Activated naive CD4-positive, alpha-beta T cell treated with anti-CD3 and anti-CD28 coated beads for 36 hours (primary cell): ENCODE data around the gene ECEL1. TPM values are rescaled to one million over a fixed set of nuclear protein-coding genes. Genes with fewer than 3 reads are reported as not detected.
A peak's percentile ranks its signal among the peaks of the same experiment; 100 is the strongest.

ENCODE experiments used
- CTCF ChIA-PET: fragments of 350-600 bp; sonication (Branson Sonifier 250); formaldehyde crosslinking; loops from one replicate; lab custom pipeline; 2021; ENCODE audit warnings: antibody characterized with exemption; lab: Charles Lee
- DNase-seq: peaks from one replicate; pipeline ENCODE4 v3.0.0-alpha.2; 2020
- H3K27ac Mint-ChIP-seq: one replicate; pipeline ENCODE4 v1.8.0; 2021; ENCODE audit warnings: mild to moderate bottlenecking, mixed read lengths
- H3K27me3 Mint-ChIP-seq: one replicate; pipeline ENCODE4 v1.8.0; 2021; ENCODE audit warnings: low read depth, mixed read lengths
- H3K36me3 Mint-ChIP-seq: one replicate; pipeline ENCODE4 v1.8.0; 2021; ENCODE audit warnings: low read depth, mixed read lengths
- H3K4me1 Mint-ChIP-seq: one replicate; pipeline ENCODE4 v1.8.0; 2021; ENCODE audit warnings: low read depth, mixed read lengths
- H3K4me3 Mint-ChIP-seq: one replicate; pipeline ENCODE4 v1.8.0; 2021; ENCODE audit warnings: mild to moderate bottlenecking, moderate library complexity, mixed read lengths
- H3K9me3 Mint-ChIP-seq: one replicate; pipeline ENCODE4 v1.8.0; 2021; ENCODE audit warnings: mixed read lengths
- intact Hi-C: fragments of 100-400 bp; cut with micrococcal nuclease; formaldehyde crosslinking; loops from one replicate; pipeline ENCODE4 v1.15.1; 2023
- total RNA-seq, 2 experiments: library from RNA; stranded (reverse); gene quantifications; one replicate each; pipeline ENCODE4 v1.2.3, GENCODE V29; 2021

The ECEL1 gene
- total RNA-seq, 2 experiments from 2014 or later: 0.12 TPM; not detected in 1

DNA sequence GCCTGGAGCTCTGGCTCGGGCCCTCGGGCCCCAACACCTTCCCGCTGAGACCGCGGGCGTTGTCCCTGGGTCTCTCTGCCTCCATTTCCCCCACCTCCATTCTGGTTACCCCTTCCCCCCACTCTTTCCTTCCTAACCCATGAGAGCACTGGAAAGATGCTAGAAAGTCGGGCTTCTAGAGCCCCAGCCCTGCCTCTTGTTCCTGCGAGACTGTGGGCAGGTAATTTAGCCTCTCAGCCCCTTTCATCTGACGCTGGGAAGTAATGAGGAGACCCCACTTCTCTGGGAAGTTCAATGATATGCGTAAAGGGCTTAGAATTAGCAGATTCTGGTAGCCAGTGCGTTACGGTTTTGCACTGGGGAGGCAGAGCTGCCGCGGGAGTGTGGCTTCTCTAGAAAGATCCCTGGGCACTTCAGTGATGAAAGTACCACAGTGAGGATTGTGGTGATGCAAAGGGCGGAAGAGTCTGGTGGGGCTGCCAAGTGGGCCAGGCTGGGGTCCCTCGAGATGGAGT, 16.2 kb upstream of the ECEL1 start:
- CTCF ChIA-PET: no interaction called here
- H3K27me3 Mint-ChIP-seq: peaks cover 27% of the 10 kb centered on the region
- no peak overlapping the region for H3K27ac Mint-ChIP-seq
- no peak for DNase-seq
- H3K9me3 Mint-ChIP-seq: no peaks in the 10 kb centered on the region
- H3K36me3 Mint-ChIP-seq: no peaks in the 10 kb centered on the region
- peaks cover 11% of the 10 kb centered on the region for H3K4me1 Mint-ChIP-seq
- intact Hi-C loops: no loop called here
- peak overlapping the region; percentile 29 for H3K4me3 Mint-ChIP-seq

DNA sequence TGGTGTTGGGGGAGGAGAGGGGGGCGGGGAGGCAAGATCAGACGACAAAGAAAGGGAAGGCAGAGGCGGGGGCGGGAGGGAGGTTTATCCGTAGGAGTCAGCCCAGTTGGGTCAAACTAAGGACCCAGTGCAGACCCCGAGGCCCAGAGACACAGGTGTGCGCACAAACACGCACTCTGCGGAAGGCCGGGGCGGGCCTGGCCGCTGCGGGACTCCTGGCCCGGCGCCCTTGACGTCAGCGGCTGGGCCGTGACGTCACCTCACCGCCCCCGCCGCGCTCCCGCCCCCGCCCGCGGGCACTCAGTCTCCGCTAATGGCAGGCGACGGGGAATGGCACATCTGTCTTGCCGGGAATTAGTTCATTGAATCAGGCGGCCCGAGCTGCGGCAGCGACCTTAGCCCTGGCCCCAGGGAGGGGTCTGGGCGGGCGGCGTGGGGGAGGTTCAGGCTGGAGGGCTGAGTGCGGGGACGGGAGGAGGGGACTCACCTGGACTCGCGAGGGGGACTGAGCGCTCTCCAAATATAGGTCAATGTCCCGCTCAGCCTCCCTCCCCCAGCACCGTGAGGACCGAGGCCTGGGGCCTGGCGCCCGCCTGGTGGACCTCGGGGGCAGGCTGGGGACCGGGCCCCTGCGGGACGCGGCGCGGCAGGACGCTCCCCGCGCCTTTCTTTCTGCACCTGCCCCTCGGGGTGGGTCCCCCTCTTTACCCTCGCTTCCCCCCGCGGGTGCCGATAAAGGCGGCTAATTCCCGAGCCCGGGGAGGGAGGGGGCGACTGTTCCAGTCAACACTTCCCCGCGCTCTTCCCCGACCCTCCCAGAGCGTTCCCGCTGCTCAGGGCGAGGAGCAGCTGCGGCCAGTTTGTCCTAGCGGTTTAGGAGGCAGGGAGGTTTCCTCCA, 15.5 kb upstream of the ECEL1 start:
- CTCF ChIA-PET: no interaction called here
- DNase-seq: peak; percentile 52
- Mint-ChIP-seq H3K4me1 (peaks cover 11% of the 10 kb centered on the region), H3K27me3 (peaks cover 30% of the 10 kb centered on the region), H3K27ac (no peak overlapping the region), H3K36me3 (no peaks in the 10 kb centered on the region), H3K9me3 (no peaks in the 10 kb centered on the region), H3K4me3 (peak overlapping the region; percentile 45)
- intact Hi-C loops: no loop called here

GRCh38 chr2:232502511-232502910, 14.9 kb upstream of the ECEL1 start:
- H3K4me3 Mint-ChIP-seq: peak overlapping the region; percentile 72
- intact Hi-C loops: no loop called here
- peaks cover 11% of the 10 kb centered on the region for H3K4me1 Mint-ChIP-seq
- DNase-seq: peak; percentile 29
- CTCF ChIA-PET: no interaction called here
- H3K9me3 Mint-ChIP-seq: no peaks in the 10 kb centered on the region
- peaks cover 30% of the 10 kb centered on the region for H3K27me3 Mint-ChIP-seq
- no peaks in the 10 kb centered on the region for H3K36me3 Mint-ChIP-seq
- H3K27ac Mint-ChIP-seq: no peak overlapping the region

DNA sequence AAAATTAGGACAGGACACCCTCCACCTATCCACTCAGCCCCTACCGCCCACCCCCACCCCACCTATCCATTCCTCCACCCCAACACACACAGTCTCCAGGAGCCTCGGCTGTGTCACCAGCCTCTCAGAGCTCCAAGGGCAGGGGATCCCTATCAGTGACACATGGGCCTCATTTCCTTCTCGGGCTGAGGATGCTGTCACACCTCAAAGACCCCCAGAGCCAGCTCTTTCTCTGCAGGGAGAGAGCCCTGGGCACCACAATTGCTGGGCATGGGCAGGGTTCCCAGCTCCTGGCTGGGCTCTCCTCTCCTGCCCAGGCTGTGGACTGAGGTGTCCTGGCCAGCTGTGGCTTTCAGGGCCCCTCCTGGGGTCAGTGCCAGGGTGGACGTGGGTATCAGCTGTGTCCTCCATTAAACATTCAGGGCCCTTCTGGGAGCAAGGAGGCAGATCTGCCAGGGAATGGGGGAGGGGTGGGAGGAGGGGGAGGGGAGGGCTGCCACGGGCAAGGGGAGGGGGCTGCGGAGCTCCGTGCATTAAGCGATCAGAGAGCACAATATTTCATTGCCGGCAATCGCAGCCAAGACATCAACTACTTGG, 14.3 kb upstream of the ECEL1 start:
- no peak for DNase-seq
- CTCF ChIA-PET: no interaction called here
- H3K4me3 Mint-ChIP-seq: no peak overlapping the region
- H3K4me1 Mint-ChIP-seq: peaks cover 11% of the 10 kb centered on the region
- H3K27ac Mint-ChIP-seq: no peak overlapping the region
- no peaks in the 10 kb centered on the region for H3K9me3 Mint-ChIP-seq
- H3K27me3 Mint-ChIP-seq: peaks cover 30% of the 10 kb centered on the region
- intact Hi-C loops: no loop called here
- no peaks in the 10 kb centered on the region for H3K36me3 Mint-ChIP-seq

DNA sequence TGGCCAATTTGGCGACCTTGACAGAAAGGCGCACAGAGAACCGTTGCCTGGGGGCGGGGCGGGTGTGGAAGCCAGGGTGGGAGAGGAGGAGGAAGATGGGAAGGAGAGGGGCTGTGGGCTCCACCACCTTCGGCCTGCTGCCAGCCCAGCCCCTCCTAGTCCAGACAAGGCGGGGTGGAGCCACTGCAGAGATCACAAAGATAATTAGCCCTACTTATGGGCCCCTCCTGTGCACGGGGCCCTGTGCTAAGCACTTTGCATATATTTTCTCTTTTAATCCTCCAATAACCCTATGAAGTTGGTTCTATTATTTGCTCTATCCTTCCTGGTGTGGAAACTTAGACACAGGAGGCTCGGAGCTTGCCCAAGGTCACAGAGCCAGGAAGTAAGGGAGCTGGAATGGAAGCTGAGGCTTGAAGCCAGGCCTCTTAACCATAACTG, 13.7 kb upstream of the ECEL1 start:
- no peak for DNase-seq
- Mint-ChIP-seq H3K4me1 (peaks cover 11% of the 10 kb centered on the region), H3K4me3 (no peak overlapping the region), H3K27ac (no peak overlapping the region), H3K9me3 (no peaks in the 10 kb centered on the region), H3K27me3 (peaks cover 30% of the 10 kb centered on the region), H3K36me3 (no peaks in the 10 kb centered on the region)
- CTCF ChIA-PET: no interaction called here
- intact Hi-C loops: no loop called here

DNA sequence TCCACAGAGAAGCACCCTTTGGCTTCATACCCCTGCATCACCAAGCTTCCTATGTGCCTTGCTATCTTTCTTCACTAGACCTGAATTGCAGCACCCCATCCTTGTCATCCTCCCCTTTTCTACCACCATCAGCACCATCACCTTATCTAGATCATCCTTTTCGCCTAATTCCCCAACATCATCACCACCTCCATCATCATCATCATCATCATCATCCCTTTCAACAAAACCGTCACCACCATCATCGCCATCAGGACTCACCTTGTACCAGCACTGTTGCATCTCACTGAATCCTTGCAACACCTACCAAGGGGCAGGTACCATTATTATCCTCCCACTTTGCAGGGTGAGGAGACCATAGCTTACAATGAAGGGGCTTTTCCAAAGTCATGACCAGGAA, 10.8 kb upstream of the ECEL1 start:
- DNase-seq: no peak
- no peak overlapping the region for H3K27ac Mint-ChIP-seq
- H3K9me3 Mint-ChIP-seq: no peaks in the 10 kb centered on the region
- no peak overlapping the region for H3K4me3 Mint-ChIP-seq
- H3K4me1 Mint-ChIP-seq: peaks cover 3% of the 10 kb centered on the region
- peaks cover 15% of the 10 kb centered on the region for H3K27me3 Mint-ChIP-seq
- CTCF ChIA-PET: no interaction called here
- intact Hi-C loops: no loop called here
- H3K36me3 Mint-ChIP-seq: no peaks in the 10 kb centered on the region

- Mint-ChIP-seq H3K4me1 (peaks cover under 1% of the 10 kb centered on the region), H3K9me3 (no peaks in the 10 kb centered on the region), H3K27ac (no peak overlapping the region), H3K27me3 (peaks cover 12% of the 10 kb centered on the region), H3K36me3 (no peaks in the 10 kb centered on the region), H3K4me3 (no peak overlapping the region)
- intact Hi-C loops: no loop called here
- DNase-seq: no peak
- CTCF ChIA-PET: no interaction called here
These were observed 9.7 kb upstream of the ECEL1 start for GRCh38 chr2:232497348-232497747.

GRCh38 chr2:232496501-232497270, 9.1 kb upstream of the ECEL1 start:
- no peak overlapping the region for H3K4me3 Mint-ChIP-seq
- no peak for DNase-seq
- H3K4me1 Mint-ChIP-seq: no peaks in the 10 kb centered on the region
- no peaks in the 10 kb centered on the region for H3K36me3 Mint-ChIP-seq
- H3K9me3 Mint-ChIP-seq: no peaks in the 10 kb centered on the region
- CTCF ChIA-PET: interaction anchor here (0.6 kb wide), 1 partner anchor 596 kb away, joined by 4 read pairs; no protein-coding TSS in a partner anchor
- H3K27me3 Mint-ChIP-seq: peaks cover 10% of the 10 kb centered on the region
- intact Hi-C loops: no loop called here
- no peak overlapping the region for H3K27ac Mint-ChIP-seq

DNA sequence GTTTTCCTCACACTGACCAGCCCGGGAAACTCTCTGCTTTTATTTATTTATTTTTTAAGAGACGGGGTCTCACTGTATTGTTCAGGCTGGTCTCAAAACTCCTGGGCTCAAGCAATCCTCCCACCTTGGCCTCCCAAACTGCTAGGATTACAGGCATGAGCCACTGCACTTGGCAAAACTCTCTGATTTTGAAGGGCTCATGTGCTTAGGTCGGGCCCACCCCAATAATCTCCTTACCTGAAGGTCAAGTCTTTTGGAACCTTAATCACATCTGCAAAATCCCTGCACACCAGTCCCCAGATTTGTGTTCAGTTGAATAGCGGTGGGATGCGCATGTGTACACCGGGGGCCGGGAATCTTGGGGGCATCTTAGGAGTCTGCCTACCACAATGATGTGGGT, 7.7 kb upstream of the ECEL1 start:
- no peaks in the 10 kb centered on the region for H3K36me3 Mint-ChIP-seq
- intact Hi-C loops: no loop called here
- no peaks in the 10 kb centered on the region for H3K4me1 Mint-ChIP-seq
- H3K27me3 Mint-ChIP-seq: peaks cover 7% of the 10 kb centered on the region
- DNase-seq: no peak
- H3K27ac Mint-ChIP-seq: no peak overlapping the region
- CTCF ChIA-PET: no interaction called here
- no peaks in the 10 kb centered on the region for H3K9me3 Mint-ChIP-seq
- no peak overlapping the region for H3K4me3 Mint-ChIP-seq

DNA sequence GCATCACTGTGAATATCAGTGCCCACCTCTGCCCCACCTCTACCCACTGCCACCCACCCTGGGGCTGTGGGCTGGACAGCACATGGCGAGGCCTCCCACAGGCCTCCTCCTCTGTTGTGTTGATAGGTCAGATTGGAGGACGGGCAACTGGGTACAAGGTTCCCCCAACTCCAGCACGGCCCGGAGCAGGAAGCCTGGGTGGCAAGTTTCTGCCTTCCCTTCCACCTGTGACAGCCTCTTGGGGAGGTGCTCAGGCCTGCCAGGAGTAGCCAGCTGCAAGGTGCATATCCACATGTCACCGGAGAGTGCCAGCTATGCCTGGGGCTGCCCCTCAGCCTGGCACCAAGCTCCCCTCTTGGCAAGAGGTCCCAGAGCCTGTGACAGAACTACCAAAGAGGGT, 6.9 kb upstream of the ECEL1 start:
- no peak overlapping the region for H3K4me3 Mint-ChIP-seq
- no peak for DNase-seq
- peaks cover 11% of the 10 kb centered on the region for H3K27me3 Mint-ChIP-seq
- intact Hi-C loops: no loop called here
- no peaks in the 10 kb centered on the region for H3K9me3 Mint-ChIP-seq
- H3K27ac Mint-ChIP-seq: no peak overlapping the region
- H3K4me1 Mint-ChIP-seq: no peaks in the 10 kb centered on the region
- CTCF ChIA-PET: interaction anchor here (1.4 kb wide), 1 partner anchor 642 kb away, joined by 3 read pairs; no protein-coding TSS in a partner anchor
- no peaks in the 10 kb centered on the region for H3K36me3 Mint-ChIP-seq

DNA sequence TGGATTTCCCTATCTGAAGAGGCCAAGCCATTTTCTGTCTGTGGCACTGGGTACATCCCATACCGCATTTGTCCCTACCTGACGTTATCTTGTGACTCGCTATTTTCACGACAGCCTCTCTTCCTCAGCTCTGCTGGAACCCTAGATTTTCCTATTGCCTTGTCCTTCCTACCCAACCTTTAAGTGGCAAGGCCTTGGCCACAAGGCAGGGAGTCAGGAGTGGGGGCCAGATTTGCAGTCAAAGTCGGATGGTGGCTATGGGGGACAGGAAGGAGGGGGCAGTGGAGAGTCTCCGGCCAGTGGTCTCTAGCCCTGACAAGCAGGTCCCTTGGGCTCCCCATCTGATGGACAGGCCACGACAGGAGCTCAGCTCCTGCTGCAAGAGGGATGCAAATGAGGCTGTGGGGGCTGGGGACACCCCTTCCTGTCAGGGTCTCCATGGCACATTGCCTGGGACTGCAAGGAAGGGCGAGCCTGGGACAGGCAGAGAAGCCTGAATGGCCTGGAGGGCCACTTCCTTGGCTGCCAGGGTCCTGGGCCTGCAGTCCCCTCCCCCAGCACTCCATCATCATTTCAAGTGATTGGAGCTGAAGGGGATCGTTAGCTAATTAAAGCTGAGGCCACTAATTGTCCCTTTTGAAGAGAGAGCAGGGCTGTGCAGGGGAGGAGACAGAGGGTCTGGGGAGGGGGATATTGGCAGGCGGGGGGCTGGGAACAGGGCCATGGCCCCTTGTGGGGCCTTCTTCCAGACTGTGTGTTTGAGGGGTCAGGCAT, 6.3 kb upstream of the ECEL1 start:
- Mint-ChIP-seq H3K4me1 (no peaks in the 10 kb centered on the region), H3K9me3 (no peaks in the 10 kb centered on the region), H3K27ac (no peak overlapping the region), H3K36me3 (no peaks in the 10 kb centered on the region), H3K27me3 (peaks cover 10% of the 10 kb centered on the region), H3K4me3 (no peak overlapping the region)
- CTCF ChIA-PET: interaction anchor here (1.4 kb wide), 1 partner anchor 641 kb away, joined by 3 read pairs; no protein-coding TSS in a partner anchor
- no peak for DNase-seq
- intact Hi-C loops: no loop called here
